ENCODE data around the gene CXCR1. TPM values are rescaled to one million over a fixed set of nuclear protein-coding genes. Genes with fewer than 3 reads are reported as not detected.

The CXCR1 gene
- total RNA-seq, 1 donor from 2014 or later = not detected

DNA sequence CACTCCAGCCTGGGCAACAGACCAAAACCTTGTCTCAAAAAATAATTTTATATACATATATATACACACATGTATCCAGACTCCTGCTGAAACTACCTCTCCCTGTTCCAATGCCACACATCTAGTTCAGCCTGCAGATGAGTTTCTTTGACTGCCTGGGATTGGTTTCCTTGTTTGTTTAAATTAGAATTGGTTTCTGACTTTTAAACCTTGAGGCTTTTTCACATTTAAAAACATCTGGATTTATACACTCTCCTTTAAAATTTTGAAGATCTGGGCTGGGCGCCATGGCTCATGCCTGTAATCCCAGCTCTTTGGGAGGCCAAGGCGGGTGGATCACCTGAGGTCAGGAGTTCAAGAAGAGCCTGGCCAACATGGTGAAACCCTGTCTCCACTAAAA lies 21.8 kb upstream of the CXCR1 start:
- H3K9ac ChIP-seq (ENCODE audit: low read length) = no peak overlapping the region
- H3K4me1 ChIP-seq (ENCODE audit: insufficient read depth, low read length) = no peaks in the 10 kb centered on the region
- H3K36me3 ChIP-seq (ENCODE audit: insufficient read depth, low read length) = no peaks in the 10 kb centered on the region
- peaks cover 2% of the 10 kb centered on the region for H3K9me3 Mint-ChIP-seq (ENCODE audit: unreplicated experiment)
- DNase-seq (ENCODE audit: low read depth) = no peak
- H3K79me2 ChIP-seq (ENCODE audit: insufficient read depth, low read length) = no peaks in the 10 kb centered on the region
- peaks cover 12% of the 10 kb centered on the region for H3K27me3 ChIP-seq (ENCODE audit: insufficient read depth, low read length)
- no peak overlapping the region for H3K27ac ChIP-seq (ENCODE audit: low read depth, low read length)
- no peak overlapping the region for H2AFZ ChIP-seq (ENCODE audit: low read depth, low read length)
- peaks cover 3% of the 10 kb centered on the region for H3K36me3 Mint-ChIP-seq (ENCODE audit: low read depth, unreplicated experiment)
- H3K27me3 Mint-ChIP-seq (ENCODE audit: low read depth, unreplicated experiment) = peaks cover 26% of the 10 kb centered on the region
- no peaks in the 10 kb centered on the region for H4K20me1 ChIP-seq (ENCODE audit: insufficient read depth, low read length)
- H3K4me3 ChIP-seq (ENCODE audit: insufficient read depth, low read depth, low read length) = no peak overlapping the region
- TF ChIP-seq, protein P1, sequence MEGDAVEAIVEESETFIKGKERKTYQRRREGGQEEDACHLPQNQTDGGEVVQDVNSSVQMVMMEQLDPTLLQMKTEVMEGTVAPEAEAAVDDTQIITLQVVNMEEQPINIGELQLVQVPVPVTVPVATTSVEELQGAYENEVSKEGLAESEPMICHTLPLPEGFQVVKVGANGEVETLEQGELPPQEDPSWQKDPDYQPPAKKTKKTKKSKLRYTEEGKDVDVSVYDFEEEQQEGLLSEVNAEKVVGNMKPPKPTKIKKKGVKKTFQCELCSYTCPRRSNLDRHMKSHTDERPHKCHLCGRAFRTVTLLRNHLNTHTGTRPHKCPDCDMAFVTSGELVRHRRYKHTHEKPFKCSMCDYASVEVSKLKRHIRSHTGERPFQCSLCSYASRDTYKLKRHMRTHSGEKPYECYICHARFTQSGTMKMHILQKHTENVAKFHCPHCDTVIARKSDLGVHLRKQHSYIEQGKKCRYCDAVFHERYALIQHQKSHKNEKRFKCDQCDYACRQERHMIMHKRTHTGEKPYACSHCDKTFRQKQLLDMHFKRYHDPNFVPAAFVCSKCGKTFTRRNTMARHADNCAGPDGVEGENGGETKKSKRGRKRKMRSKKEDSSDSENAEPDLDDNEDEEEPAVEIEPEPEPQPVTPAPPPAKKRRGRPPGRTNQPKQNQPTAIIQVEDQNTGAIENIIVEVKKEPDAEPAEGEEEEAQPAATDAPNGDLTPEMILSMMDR (IDR thresholded peaks at IDR 0.05; ENCODE audit: insufficient read depth, low read depth, low read length) = no peak
- TF ChIP-seq EZH2 (IDR thresholded peaks at IDR 0.05; ENCODE audit: insufficient read depth, low read length) = no peak
- no peak for FAIRE-seq
- H3K4me1 Mint-ChIP-seq (ENCODE audit: low read depth, unreplicated experiment) = no peaks in the 10 kb centered on the region
- no peak overlapping the region for H3K27ac Mint-ChIP-seq (ENCODE audit: unreplicated experiment)
- H3K4me2 ChIP-seq (ENCODE audit: low read length) = no peak overlapping the region
- H3K4me3 Mint-ChIP-seq (ENCODE audit: unreplicated experiment) = no peak overlapping the region
- no peaks in the 10 kb centered on the region for H3K9me3 ChIP-seq (ENCODE audit: insufficient read depth, low read depth, low read length)

DNA sequence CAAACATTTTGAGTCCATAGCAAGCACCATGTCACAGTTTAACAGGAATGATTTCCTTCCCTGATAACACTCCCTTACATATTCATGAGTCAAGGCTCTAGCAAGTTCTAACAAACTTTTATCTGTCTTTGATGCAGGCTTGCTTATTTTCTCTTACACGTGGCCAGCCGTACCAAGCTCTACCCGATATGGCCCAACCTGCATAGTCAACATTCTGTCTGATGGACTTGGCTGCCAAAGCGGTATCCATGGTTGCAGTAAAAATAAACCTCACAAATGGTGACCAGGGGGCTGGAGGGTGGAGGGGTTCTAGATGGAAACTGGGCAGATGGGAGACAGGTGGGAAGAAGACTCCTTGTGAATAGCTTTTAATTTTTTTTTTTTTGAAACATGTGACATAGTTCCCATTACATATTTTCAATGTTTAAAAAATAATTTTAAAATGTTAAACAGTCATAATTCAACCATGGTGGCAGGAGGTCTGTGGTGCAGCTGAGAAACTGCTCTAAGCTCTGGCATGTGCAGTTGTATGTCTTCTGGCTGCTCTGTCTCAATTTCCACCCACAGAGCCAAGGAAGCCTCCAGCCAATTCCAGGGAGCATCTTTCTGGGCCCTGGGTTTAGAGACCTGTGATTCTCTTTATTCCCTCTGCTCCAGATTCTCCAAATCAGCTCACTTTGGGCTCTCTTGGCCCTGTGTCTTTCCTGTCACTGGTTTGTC lies 20.7 kb upstream of the CXCR1 start:
- Histone ChIP-seq H4K20me1 (ENCODE audit: insufficient read depth, low read length) (no peaks in the 10 kb centered on the region), H3K27me3 (ENCODE audit: insufficient read depth, low read length) (peaks cover 12% of the 10 kb centered on the region), H3K4me1 (ENCODE audit: insufficient read depth, low read length) (no peaks in the 10 kb centered on the region), H3K9ac (ENCODE audit: low read length) (no peak overlapping the region), H3K9me3 (ENCODE audit: insufficient read depth, low read depth, low read length) (no peaks in the 10 kb centered on the region), H3K4me3 (ENCODE audit: insufficient read depth, low read depth, low read length) (no peak overlapping the region), H3K4me2 (ENCODE audit: low read length) (no peak overlapping the region), H2AFZ (ENCODE audit: low read depth, low read length) (no peak overlapping the region), H3K27ac (ENCODE audit: low read depth, low read length) (no peak overlapping the region), H3K36me3 (ENCODE audit: insufficient read depth, low read length) (no peaks in the 10 kb centered on the region), H3K79me2 (ENCODE audit: insufficient read depth, low read length) (no peaks in the 10 kb centered on the region)
- no peaks in the 10 kb centered on the region for H3K4me1 Mint-ChIP-seq (ENCODE audit: low read depth, unreplicated experiment)
- peaks cover 27% of the 10 kb centered on the region for H3K27me3 Mint-ChIP-seq (ENCODE audit: low read depth, unreplicated experiment)
- peaks cover 2% of the 10 kb centered on the region for H3K9me3 Mint-ChIP-seq (ENCODE audit: unreplicated experiment)
- no peak overlapping the region for H3K27ac Mint-ChIP-seq (ENCODE audit: unreplicated experiment)
- DNase-seq (ENCODE audit: low read depth) = no peak
- H3K36me3 Mint-ChIP-seq (ENCODE audit: low read depth, unreplicated experiment) = peaks cover 3% of the 10 kb centered on the region
- TF ChIP-seq, protein P1 (IDR thresholded peaks at IDR 0.05; ENCODE audit: insufficient read depth, low read depth, low read length) = no peak
- no peak for TF ChIP-seq EZH2 (IDR thresholded peaks at IDR 0.05; ENCODE audit: insufficient read depth, low read length)
- no peak for FAIRE-seq
- H3K4me3 Mint-ChIP-seq (ENCODE audit: unreplicated experiment) = no peak overlapping the region

DNA sequence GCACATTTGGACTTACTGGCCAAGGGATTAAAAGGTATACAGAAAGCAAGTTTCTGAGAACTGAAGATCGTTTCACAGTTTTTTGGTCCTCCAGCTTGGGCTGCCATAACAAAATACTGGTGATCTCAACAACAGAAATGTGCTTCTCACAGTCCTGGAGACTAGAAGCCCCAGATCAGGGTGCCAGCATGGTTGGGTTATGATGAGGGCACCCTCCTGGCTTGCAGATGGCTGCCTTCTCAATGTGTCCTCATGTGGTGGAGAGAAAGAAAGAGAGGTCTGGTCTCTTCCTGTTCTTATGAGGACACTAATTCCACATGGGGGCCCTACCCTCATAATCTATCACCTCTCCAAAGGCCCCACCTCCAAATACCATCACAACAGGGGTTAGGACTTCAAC lies 20.1 kb upstream of the CXCR1 start:
- H3K9me3 ChIP-seq (ENCODE audit: insufficient read depth, low read depth, low read length) = no peaks in the 10 kb centered on the region
- H3K36me3 Mint-ChIP-seq (ENCODE audit: low read depth, unreplicated experiment) = peaks cover 3% of the 10 kb centered on the region
- H3K4me3 Mint-ChIP-seq (ENCODE audit: unreplicated experiment) = no peak overlapping the region
- no peak overlapping the region for H3K27ac Mint-ChIP-seq (ENCODE audit: unreplicated experiment)
- H3K4me1 Mint-ChIP-seq (ENCODE audit: low read depth, unreplicated experiment) = no peaks in the 10 kb centered on the region
- H3K36me3 ChIP-seq (ENCODE audit: insufficient read depth, low read length) = no peaks in the 10 kb centered on the region
- H3K4me1 ChIP-seq (ENCODE audit: insufficient read depth, low read length) = no peaks in the 10 kb centered on the region
- no peak overlapping the region for H3K9ac ChIP-seq (ENCODE audit: low read length)
- DNase-seq (ENCODE audit: low read depth) (no peak), FAIRE-seq (no peak)
- H3K4me2 ChIP-seq (ENCODE audit: low read length) = no peak overlapping the region
- H3K79me2 ChIP-seq (ENCODE audit: insufficient read depth, low read length) = no peaks in the 10 kb centered on the region
- H3K9me3 Mint-ChIP-seq (ENCODE audit: unreplicated experiment) = peaks cover 2% of the 10 kb centered on the region
- H4K20me1 ChIP-seq (ENCODE audit: insufficient read depth, low read length) = no peaks in the 10 kb centered on the region
- no peak overlapping the region for H3K27ac ChIP-seq (ENCODE audit: low read depth, low read length)
- peaks cover 29% of the 10 kb centered on the region for H3K27me3 Mint-ChIP-seq (ENCODE audit: low read depth, unreplicated experiment)
- no peak for TF ChIP-seq EZH2 (IDR thresholded peaks at IDR 0.05; ENCODE audit: insufficient read depth, low read length)
- TF ChIP-seq, protein P1 (IDR thresholded peaks at IDR 0.05; ENCODE audit: insufficient read depth, low read depth, low read length) = no peak
- peaks cover 13% of the 10 kb centered on the region for H3K27me3 ChIP-seq (ENCODE audit: insufficient read depth, low read length)
- no peak overlapping the region for H2AFZ ChIP-seq (ENCODE audit: low read depth, low read length)
- H3K4me3 ChIP-seq (ENCODE audit: insufficient read depth, low read depth, low read length) = no peak overlapping the region

Measured in astrocyte (in vitro differentiated cells and primary cell).